HG03135 (cell line): ENCODE data around the gene NEUROG2.
"Not testable (repeated sequence)": the region's sequence is repeated elsewhere in the genome, so short reads cannot be mapped to it uniquely, and the experiment has no call there.

Experiments used
- ATAC-seq: cut with Tn5 transposase; IDR thresholded peaks from one replicate; pipeline ENCODE4 v1.9.1; 2021; ENCODE audit warnings: mild to moderate bottlenecking, moderate library complexity; ENCODE audit not compliant: unreplicated experiment

The NEUROG2 gene

GRCh38 chr4:112492321-112492720, 23.7 kb downstream of the NEUROG2 start:
- no peak for ATAC-seq

DNA sequence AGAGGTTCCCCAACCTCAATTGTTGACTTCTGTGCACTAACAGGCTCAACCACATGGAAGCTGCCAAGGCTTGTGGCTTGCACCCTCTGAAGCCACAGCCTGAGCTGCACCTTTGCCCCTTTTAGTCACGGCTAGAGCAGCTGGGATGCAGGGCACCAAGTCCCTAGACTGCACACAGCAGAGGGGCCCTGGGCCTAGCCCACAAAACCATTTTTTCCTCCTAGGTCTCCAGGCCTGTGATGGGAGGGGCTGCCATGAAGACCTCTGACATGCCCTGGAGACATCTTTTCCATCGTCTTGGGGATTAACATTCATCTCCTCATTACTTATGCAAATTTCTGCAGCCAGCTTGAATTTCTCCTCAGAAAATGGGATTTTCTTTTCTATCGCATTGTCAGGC, 25.2 kb downstream of the NEUROG2 start:
- not testable (repeated sequence) for ATAC-seq

- ATAC-seq: no peak
These were observed 30.1 kb downstream of the NEUROG2 start for GRCh38 chr4:112485930-112486329.

GRCh38 chr4:112473985-112474384, 42.0 kb downstream of the NEUROG2 start:
- ATAC-seq: no peak

GRCh38 chr4:112472318-112472717, 43.7 kb downstream of the NEUROG2 start:
- ATAC-seq: no peak
